ENCODE data around the gene CELSR1. TPM values are rescaled to one million over a fixed set of nuclear protein-coding genes. Genes with fewer than 3 reads are reported as not detected.

The CELSR1 gene
- total RNA-seq, 1 donor from 2014 or later, result 27.9 TPM

DNA sequence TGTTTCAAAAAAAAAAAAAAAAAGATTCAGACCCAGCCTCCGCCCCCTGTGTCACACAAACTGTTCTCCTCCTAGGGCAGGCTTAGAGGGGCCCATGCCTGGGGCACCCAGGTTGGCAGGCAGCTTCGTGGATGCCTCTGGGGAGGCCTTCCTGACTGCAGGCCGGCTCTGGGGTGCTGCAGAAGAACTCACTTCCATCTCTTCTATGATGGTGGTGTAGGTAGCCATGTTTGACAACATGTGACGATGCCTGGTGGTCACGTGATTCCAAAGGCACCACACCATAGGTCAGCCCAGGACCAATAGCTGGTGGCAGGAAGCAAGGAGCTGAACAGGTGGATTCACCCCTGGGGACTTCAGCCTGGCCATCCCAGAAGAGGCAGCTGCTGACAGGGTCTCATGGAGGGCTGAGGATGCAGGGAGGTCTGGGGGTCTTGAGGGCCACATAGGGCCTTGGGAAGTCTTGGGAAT, 24.1 kb upstream of the CELSR1 start:
- Mint-ChIP-seq H3K27ac (ENCODE audit: unreplicated experiment) (no peak overlapping the region), H3K4me3 (ENCODE audit: unreplicated experiment) (no peak overlapping the region), H3K4me1 (ENCODE audit: low read depth) (peaks cover 6% of the 10 kb centered on the region), H3K9me3 (ENCODE audit: low read depth) (peaks cover 5% of the 10 kb centered on the region), H3K36me3 (ENCODE audit: low read depth) (peaks cover 2% of the 10 kb centered on the region), H3K27me3 (ENCODE audit: low read depth) (no peaks in the 10 kb centered on the region)
- no peak for TF ChIP-seq CTCF (IDR thresholded peaks at IDR 0.05)
- peak; percentile 61 for DNase-seq (ENCODE audit: low spot score)

DNA sequence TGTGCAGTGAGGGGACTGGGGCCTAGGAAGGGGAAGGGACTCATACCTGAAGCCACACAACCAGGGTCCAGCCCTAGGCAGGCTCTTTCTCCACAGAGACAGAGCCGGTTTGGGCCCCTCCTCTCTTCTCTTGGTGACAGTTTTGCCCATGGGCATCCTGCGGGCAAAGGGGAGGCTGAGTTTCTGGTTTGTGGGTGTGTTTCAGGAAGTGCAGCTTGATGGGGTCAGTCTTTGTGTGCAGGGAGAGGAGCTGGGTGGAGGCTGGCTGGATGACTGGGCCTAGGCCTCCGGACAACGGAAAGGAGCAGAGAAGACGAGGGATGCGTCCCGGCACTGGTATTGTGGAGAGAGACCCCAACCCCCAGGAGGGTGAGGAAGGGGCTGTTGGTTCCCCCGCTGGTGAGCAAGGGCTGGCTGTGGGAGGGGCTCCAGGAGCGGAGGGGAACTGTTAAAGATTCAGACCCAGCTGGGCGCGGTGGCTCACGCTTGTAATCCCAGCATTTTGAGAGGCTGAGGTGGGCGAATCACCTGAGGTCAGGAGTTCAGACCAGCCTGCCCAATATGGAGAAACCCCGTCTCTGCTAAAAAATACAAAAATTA, 23.4 kb upstream of the CELSR1 start:
- peak; percentile 81 for DNase-seq (ENCODE audit: low spot score)
- peaks cover 2% of the 10 kb centered on the region for H3K36me3 Mint-ChIP-seq (ENCODE audit: low read depth)
- no peak overlapping the region for H3K27ac Mint-ChIP-seq (ENCODE audit: unreplicated experiment)
- peaks cover 6% of the 10 kb centered on the region for H3K4me1 Mint-ChIP-seq (ENCODE audit: low read depth)
- no peak for TF ChIP-seq CTCF (IDR thresholded peaks at IDR 0.05)
- H3K4me3 Mint-ChIP-seq (ENCODE audit: unreplicated experiment), result no peak overlapping the region
- no peaks in the 10 kb centered on the region for H3K27me3 Mint-ChIP-seq (ENCODE audit: low read depth)
- peaks cover 5% of the 10 kb centered on the region for H3K9me3 Mint-ChIP-seq (ENCODE audit: low read depth)

DNA sequence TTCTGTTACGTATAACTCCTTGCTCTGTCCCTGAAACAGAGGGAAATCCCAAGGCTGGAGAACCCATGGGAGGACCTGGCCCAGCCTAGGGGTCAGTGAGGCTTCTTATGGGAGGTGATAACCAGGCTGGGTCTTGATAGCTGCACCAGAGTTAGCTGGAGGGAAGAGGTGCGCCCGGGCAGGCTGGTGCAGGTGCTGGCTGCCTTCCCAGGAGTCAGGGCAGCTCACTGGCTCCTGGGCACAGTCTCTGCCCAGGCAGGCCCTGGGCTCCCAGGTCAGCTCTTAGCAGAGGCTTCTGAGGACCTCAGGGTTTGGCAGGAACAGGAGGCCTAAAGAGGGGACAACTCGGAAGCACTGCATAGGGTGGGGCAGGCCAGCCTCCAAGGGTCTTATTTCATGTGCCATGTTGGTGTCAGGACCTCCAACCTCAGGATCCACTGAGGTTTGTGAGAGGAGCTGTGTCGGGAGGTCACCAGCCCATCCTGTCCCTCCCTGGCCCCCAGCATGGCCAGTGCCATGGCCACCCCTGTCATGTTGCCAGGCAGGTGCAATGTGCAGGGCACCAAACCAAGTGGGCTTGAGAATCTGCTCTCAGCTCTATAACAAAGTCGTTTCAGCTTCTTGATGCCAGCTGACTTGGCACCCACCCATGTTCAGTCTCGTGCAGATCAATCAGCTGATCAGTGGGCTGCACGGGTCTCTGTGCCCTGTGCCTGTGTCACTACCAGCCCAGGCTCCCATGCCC, 20.5 kb upstream of the CELSR1 start:
- Mint-ChIP-seq H3K27me3 (ENCODE audit: low read depth) (no peaks in the 10 kb centered on the region), H3K9me3 (ENCODE audit: low read depth) (peaks cover 5% of the 10 kb centered on the region), H3K27ac (ENCODE audit: unreplicated experiment) (no peak overlapping the region), H3K4me3 (ENCODE audit: unreplicated experiment) (no peak overlapping the region), H3K4me1 (ENCODE audit: low read depth) (no peaks in the 10 kb centered on the region), H3K36me3 (ENCODE audit: low read depth) (peaks cover 4% of the 10 kb centered on the region)
- DNase-seq (ENCODE audit: low spot score), result peak; percentile 40
- TF ChIP-seq CTCF (IDR thresholded peaks at IDR 0.05), result no peak

DNA sequence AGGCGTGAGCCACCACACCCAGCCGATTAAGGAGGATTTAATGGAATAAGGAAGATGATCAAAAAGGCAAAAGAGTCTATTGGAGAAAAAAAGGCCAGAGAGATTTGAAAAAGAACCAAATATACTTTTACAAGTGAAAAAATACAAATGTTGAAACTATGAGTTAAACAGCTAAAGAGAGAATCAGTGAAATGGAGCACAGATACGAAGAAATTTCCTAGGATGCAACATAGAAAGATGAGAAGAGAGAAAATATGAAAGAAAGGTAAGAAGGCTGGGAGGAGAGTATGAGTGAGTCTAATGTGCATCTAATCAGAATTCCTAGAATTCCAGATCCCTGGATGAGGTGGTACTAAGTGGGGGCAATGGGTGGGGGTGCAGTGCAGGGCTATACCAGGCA, 19.4 kb upstream of the CELSR1 start:
- Mint-ChIP-seq H3K4me3 (ENCODE audit: unreplicated experiment) (no peak overlapping the region), H3K27me3 (ENCODE audit: low read depth) (no peaks in the 10 kb centered on the region), H3K9me3 (ENCODE audit: low read depth) (peaks cover 7% of the 10 kb centered on the region), H3K36me3 (ENCODE audit: low read depth) (peaks cover 7% of the 10 kb centered on the region), H3K4me1 (ENCODE audit: low read depth) (no peaks in the 10 kb centered on the region), H3K27ac (ENCODE audit: unreplicated experiment) (no peak overlapping the region)
- no peak for TF ChIP-seq CTCF (IDR thresholded peaks at IDR 0.05)
- DNase-seq (ENCODE audit: low spot score), result no peak

DNA sequence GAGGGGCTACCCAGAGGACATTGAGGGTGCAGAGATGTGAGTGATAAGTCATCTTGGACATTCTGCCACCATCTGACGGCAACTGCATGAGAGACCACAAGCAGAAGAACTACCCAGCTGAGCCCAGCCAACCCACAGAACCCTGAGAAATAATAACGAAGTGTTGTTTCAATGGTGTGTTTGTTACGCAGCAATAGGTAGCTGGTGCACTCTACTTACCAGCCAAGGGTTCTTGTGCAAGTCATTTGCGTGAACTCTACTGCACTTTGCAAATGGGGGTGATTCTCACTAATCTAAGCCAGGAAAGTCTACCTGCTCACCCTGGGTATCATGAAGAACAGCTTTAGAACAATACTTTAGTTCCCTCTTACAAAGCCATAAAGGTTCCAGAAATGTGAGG, 15.8 kb upstream of the CELSR1 start:
- no peak for TF ChIP-seq CTCF (IDR thresholded peaks at IDR 0.05)
- no peak for DNase-seq (ENCODE audit: low spot score)
- Mint-ChIP-seq H3K27ac (ENCODE audit: unreplicated experiment) (no peak overlapping the region), H3K9me3 (ENCODE audit: low read depth) (peaks cover 7% of the 10 kb centered on the region), H3K4me1 (ENCODE audit: low read depth) (peaks cover 19% of the 10 kb centered on the region), H3K27me3 (ENCODE audit: low read depth) (no peaks in the 10 kb centered on the region), H3K36me3 (ENCODE audit: low read depth) (peaks cover 7% of the 10 kb centered on the region), H3K4me3 (ENCODE audit: unreplicated experiment) (no peak overlapping the region)
